Liver (tissue), 9 donors: ENCODE data around the gene HSP90AB1. TPM values are rescaled to one million over a fixed set of nuclear protein-coding genes. Genes with fewer than 3 reads are reported as not detected.

ENCODE experiments used
- DNase-seq: peaks from one replicate; pipeline ENCODE4 v3.0.0-alpha.2; 2017; ENCODE audit warnings: low spot score
- H3K27ac ChIP-seq, 2 donors: one replicate each; pipeline ENCODE4 v1.7.0; 2013; ENCODE audit warnings: inconsistent platforms in 2 of 2, low read length in 2 of 2, control low read depth in 1 of 2, low read depth in 1 of 2, mild to moderate bottlenecking in 1 of 2
- H3K27me3 ChIP-seq, 4 donors: one replicate each; pipeline versions ENCODE4 v1.6.1 to v1.7.0; 2013; ENCODE audit warnings: low read length in 3 of 4, inconsistent platforms in 1 of 4, mild to moderate bottlenecking in 1 of 4, moderate library complexity in 1 of 4; ENCODE audit not compliant: control insufficient read depth in 4 of 4, insufficient read depth in 4 of 4
- H3K36me3 ChIP-seq, 4 donors: one replicate each; pipeline versions ENCODE4 v1.6.1 to v1.7.0; 2013; ENCODE audit warnings: low read length in 3 of 4, mild to moderate bottlenecking in 3 of 4, low read depth in 1 of 4, moderate library complexity in 1 of 4; ENCODE audit not compliant: control insufficient read depth in 4 of 4, insufficient read depth in 3 of 4
- H3K4me1 ChIP-seq, 4 donors: one replicate each; pipeline versions ENCODE4 v1.6.1 to v1.7.0; 2013; ENCODE audit warnings: low read length in 3 of 4, mild to moderate bottlenecking in 3 of 4, moderate library complexity in 1 of 4; ENCODE audit not compliant: control insufficient read depth in 4 of 4, insufficient read depth in 4 of 4
- H3K4me3 ChIP-seq, 3 donors: one replicate each; pipeline versions ENCODE4 v1.6.1 to v1.7.0; 2013; ENCODE audit warnings: low read length in 3 of 3, control low read depth in 1 of 3, low read depth in 1 of 3, mild to moderate bottlenecking in 1 of 3
- H3K9ac ChIP-seq, 2 donors: one replicate each; pipeline ENCODE4 v1.7.0; 2013; ENCODE audit warnings: low read length in 2 of 2, mild to moderate bottlenecking in 2 of 2, moderate library complexity in 2 of 2, control low read depth in 1 of 2, low read depth in 1 of 2
- H3K9me3 ChIP-seq, 4 donors: one replicate each; pipeline versions ENCODE4 v1.6.1 to v1.7.0; 2013; ENCODE audit warnings: low read length in 3 of 4; ENCODE audit not compliant: control insufficient read depth in 4 of 4
- FOXA1 ChIP-seq: IDR thresholded peaks from 2 replicates; pipeline ENCODE4 v1.6.1; 2016; ENCODE audit warnings: antibody characterized with exemption
- FOXA2 ChIP-seq: IDR thresholded peaks from 2 replicates; pipeline ENCODE4 v1.6.1; 2016; ENCODE audit warnings: antibody characterized with exemption
- HNF4A ChIP-seq, 2 donors: conservative IDR thresholded peaks; 2 replicates each; pipeline ENCODE4 v1.6.1; 2016; ENCODE audit warnings: antibody characterized with exemption in 2 of 2, mild to moderate bottlenecking in 2 of 2
- HNF4G ChIP-seq: IDR thresholded peaks from 2 replicates; pipeline ENCODE4 v1.6.1; 2016; ENCODE audit warnings: antibody characterized with exemption
- JUND ChIP-seq, 2 donors: IDR thresholded peaks; 2 replicates each; pipeline ENCODE4 v1.6.1; 2016; ENCODE audit warnings: antibody characterized with exemption in 2 of 2
- NR2F2 ChIP-seq: IDR thresholded peaks from 2 replicates; pipeline ENCODE4 v1.6.1; 2016; ENCODE audit warnings: antibody characterized with exemption
- RXRA ChIP-seq, 2 donors: IDR thresholded peaks; 2 replicates each; pipeline ENCODE4 v1.6.1; 2017 to 2018; ENCODE audit warnings: antibody characterized with exemption in 2 of 2, mild to moderate bottlenecking in 1 of 2
- SP1 ChIP-seq: IDR thresholded peaks from 2 replicates; pipeline ENCODE4 v1.6.1; 2018; ENCODE audit warnings: antibody characterized with exemption, mild to moderate bottlenecking
- TAF1 ChIP-seq: conservative IDR thresholded peaks from 2 replicates; pipeline ENCODE4 v1.6.1; 2016; ENCODE audit warnings: antibody characterized with exemption, mild to moderate bottlenecking
- YY1 ChIP-seq: IDR thresholded peaks from 2 replicates; pipeline ENCODE4 v1.6.1; 2016; ENCODE audit warnings: antibody characterized with exemption, mild to moderate bottlenecking
- WGBS: extraction: QIAGEN DNeasy Blood & Tissue Kit; methylation state at CpG from one replicate; pipeline ENCODE4 v1.1.7; 2013; 5-methylcytosine and 5-hydroxymethylcytosine counted together
- polyA plus RNA-seq, 2 donors: library from polyadenylated mRNA; stranded (reverse) in 1 of 2; unstranded in 1 of 2; fragments of 200-250 nt in 1 of 2; fragments of >200 nt in 1 of 2; fragmentation: Nextera tagmentation in 1 of 2; extraction: Ambion mirVana in 1 of 2; gene quantifications; one replicate each; pipeline versions ENCODE4 v1.2.1 to v1.2.3, GENCODE V29; 2013 to 2015
- total RNA-seq, 2 donors: library from RNA; depleted of rRNA; stranded (reverse); fragments of >200 nt; gene quantifications; one replicate each; pipeline ENCODE4 v1.2.3, GENCODE V29; 2014
- TF ChIP-seq, protein P1 (sequence below): IDR thresholded peaks from 2 replicates; pipeline ENCODE4 v1.6.1; 2016; ENCODE audit warnings: antibody characterized with exemption
- TF ChIP-seq, protein P2 (sequence below): fragments of 150-350 bp; IDR thresholded peaks from 2 replicates; pipeline ENCODE4 v1.5.1; 2017; ENCODE audit warnings: improper control_type of control experiment, low read depth, low read length; ENCODE audit not compliant: missing input control
- donor health status: healthy.
- donor health status: healthy.
- donor health status: healthy.
- donor health status: healthy.
- donor health status: healthy.

Gene HSP90AB1
- total and polyA plus RNA-seq, 4 donors, result 129 to 281 (median 203) TPM

DNA sequence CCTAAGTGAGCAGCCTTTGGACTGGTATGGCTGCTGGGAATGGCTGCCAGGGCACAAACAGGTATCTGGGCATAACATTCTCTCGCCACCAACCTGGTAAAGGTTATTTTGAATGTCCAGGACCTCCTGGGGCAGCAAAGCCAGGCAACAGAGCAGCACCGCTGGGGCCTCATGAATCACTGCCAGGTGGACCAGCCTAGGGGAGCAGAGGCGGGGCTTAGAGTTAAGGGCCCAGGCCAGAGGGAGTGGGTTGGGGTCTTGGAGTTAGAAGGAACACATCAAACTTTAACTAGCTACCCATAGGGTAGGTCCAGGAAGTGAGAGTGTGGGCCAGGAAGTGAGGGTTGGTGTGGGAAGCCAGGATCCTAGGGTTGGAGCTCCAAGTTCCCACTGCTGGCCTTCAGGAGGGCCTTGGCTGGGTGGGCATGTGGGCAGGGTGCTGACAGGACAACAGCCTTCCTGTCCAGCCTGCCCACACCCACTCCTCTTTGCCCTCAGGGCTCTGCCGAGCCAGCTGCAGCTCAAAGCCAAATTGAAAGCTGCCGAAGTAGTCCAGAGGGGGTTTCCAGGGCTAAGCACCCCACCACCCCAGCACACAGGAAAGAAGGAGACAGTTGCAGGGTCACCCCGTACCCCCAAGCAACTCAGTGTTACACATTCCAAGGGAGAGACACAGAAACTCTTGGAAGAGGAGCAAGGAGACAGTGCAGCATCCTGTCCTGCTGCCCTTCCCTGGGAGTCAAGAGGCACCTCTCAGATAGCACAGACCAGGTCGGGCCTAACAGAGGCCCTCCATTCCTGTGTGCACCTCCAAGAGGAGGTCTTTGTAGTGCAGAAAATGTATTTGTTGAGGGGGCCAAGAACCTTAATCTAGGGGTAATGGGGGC is 15.8 kb downstream of the HSP90AB1 start:
- H3K27me3 ChIP-seq, result no peaks in the 10 kb centered on the region
- TF ChIP-seq, protein P1, sequence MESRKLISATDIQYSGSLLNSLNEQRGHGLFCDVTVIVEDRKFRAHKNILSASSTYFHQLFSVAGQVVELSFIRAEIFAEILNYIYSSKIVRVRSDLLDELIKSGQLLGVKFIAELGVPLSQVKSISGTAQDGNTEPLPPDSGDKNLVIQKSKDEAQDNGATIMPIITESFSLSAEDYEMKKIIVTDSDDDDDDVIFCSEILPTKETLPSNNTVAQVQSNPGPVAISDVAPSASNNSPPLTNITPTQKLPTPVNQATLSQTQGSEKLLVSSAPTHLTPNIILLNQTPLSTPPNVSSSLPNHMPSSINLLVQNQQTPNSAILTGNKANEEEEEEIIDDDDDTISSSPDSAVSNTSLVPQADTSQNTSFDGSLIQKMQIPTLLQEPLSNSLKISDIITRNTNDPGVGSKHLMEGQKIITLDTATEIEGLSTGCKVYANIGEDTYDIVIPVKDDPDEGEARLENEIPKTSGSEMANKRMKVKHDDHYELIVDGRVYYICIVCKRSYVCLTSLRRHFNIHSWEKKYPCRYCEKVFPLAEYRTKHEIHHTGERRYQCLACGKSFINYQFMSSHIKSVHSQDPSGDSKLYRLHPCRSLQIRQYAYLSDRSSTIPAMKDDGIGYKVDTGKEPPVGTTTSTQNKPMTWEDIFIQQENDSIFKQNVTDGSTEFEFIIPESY, result no peak
- no peak for TF ChIP-seq HNF4G
- H3K27ac ChIP-seq, result peak overlapping the region; percentile 26 to 36
- H3K4me1 ChIP-seq, result peaks cover 15 to 36% (median 29%) of the 10 kb centered on the region in 4 donors
- no peak for DNase-seq
- peak overlapping the region in 1 of 3 donors; percentile 32 for H3K4me3 ChIP-seq
- H3K9ac ChIP-seq, result peak overlapping the region in 1 of 2 donors; percentile 89
- 71% methylated on average over 7 of the region's 7 CpGs for WGBS
- H3K36me3 ChIP-seq, result peaks cover 0 to 10% (median 8%) of the 10 kb centered on the region in 4 donors
- no peaks in the 10 kb centered on the region for H3K9me3 ChIP-seq

DNA sequence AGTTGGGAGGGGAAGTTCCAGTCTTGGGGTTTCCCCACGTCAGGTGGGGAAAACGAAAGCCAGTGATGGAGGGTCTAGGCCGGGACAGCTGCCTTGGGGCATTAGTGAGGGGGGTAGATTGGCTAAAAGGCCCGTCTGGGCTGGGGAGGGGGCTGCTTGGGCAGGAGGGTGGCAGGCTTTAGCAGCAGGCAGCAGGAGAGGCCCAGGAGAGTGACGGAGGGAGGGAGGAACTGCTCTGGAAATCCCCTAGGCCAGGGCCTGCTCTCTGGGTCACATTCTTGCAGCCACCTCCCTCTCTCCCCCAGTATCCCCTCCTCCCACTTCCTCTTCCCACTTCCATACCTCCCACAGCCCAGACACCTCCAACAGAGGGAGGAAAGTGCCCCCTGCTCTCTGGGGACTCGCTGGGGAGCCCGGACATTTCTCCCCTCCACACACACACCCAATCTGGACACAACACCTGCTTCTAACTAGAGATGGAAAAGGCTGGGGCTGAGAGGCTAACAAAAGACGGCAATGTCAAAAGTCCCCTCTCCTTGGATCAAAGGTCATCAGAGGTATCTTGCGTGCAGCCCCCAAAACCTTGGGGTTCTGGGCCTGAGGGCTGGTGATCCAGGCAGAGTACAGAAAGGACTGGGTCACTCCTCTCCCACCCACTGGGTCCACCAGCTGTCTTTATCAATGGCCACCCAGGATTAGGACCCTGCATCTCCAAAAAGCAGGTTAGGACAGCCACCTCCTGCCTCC is 16.6 kb downstream of the HSP90AB1 start:
- no peaks in the 10 kb centered on the region for H3K27me3 ChIP-seq
- TF ChIP-seq RXRA (IDR thresholded peaks at IDR 0.05) (peak in 1 of 2 donors; percentile 7), SP1 (peak; percentile 34), YY1 (no peak), FOXA1 (no peak), TAF1 (no peak), HNF4A (conservative IDR thresholded peaks at IDR 0.05) (no peak), HNF4G (no peak), NR2F2 (no peak), FOXA2 (no peak), JUND (IDR thresholded peaks at IDR 0.05) (no peak)
- TF ChIP-seq, protein P2, sequence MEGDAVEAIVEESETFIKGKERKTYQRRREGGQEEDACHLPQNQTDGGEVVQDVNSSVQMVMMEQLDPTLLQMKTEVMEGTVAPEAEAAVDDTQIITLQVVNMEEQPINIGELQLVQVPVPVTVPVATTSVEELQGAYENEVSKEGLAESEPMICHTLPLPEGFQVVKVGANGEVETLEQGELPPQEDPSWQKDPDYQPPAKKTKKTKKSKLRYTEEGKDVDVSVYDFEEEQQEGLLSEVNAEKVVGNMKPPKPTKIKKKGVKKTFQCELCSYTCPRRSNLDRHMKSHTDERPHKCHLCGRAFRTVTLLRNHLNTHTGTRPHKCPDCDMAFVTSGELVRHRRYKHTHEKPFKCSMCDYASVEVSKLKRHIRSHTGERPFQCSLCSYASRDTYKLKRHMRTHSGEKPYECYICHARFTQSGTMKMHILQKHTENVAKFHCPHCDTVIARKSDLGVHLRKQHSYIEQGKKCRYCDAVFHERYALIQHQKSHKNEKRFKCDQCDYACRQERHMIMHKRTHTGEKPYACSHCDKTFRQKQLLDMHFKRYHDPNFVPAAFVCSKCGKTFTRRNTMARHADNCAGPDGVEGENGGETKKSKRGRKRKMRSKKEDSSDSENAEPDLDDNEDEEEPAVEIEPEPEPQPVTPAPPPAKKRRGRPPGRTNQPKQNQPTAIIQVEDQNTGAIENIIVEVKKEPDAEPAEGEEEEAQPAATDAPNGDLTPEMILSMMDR, result no peak
- no peaks in the 10 kb centered on the region for H3K9me3 ChIP-seq
- WGBS, result 34% methylated on average over 9 of the region's 9 CpGs
- H3K9ac ChIP-seq, result peak overlapping the region in 1 of 2 donors; percentile 89
- no peak for DNase-seq
- H3K36me3 ChIP-seq, result peaks cover 0 to 10% (median 7%) of the 10 kb centered on the region in 4 donors
- peaks cover 14 to 33% (median 25%) of the 10 kb centered on the region in 4 donors for H3K4me1 ChIP-seq
- peak overlapping the region; percentile 68 to 92 (median 78) for H3K4me3 ChIP-seq
- H3K27ac ChIP-seq, result peak overlapping the region; percentile 26 to 86
